Caco-2 (cell line): ENCODE measurements around the gene LRRC42. TPM values are rescaled to one million over a fixed set of nuclear protein-coding genes. Genes with fewer than 3 reads are reported as not detected.

Experiments
- total RNA-seq: library from RNA; stranded (reverse); gene quantifications from 2 replicates; pipeline ENCODE4 v1.2.3, GENCODE V29; 2022

LRRC42 gene
- total RNA-seq, 1 experiment from 2014 or later = 38.9 TPM

Other genes with a start within 250 kb of the LRRC42 start
- gene GLIS1, start 207.2 kb upstream of the LRRC42 start, total RNA-seq = not detected in 2 replicates
- 28.8 and 29.6 TPM in 2 replicates for gene NDC1, start 108.1 kb upstream of the LRRC42 start, total RNA-seq
- gene YIPF1, start 56.6 kb upstream of the LRRC42 start, total RNA-seq = 16.6 and 17.2 TPM in 2 replicates
- gene DIO1, start 52.2 kb upstream of the LRRC42 start, total RNA-seq = 6.8 and 7.1 TPM in 2 replicates
- gene IFT25, start 651 bp upstream of the LRRC42 start, total RNA-seq = 31.7 and 35.1 TPM in 2 replicates
- gene LDLRAD1, start 71.8 kb downstream of the LRRC42 start, total RNA-seq = not detected in 2 replicates
- gene TMEM59, start 106.9 kb downstream of the LRRC42 start, total RNA-seq = 116 TPM in 2 replicates
- 1.9 and 3.2 TPM in 2 replicates for gene TCEANC2, start 107.3 kb downstream of the LRRC42 start, total RNA-seq
- gene CDCP2, start 206.7 kb downstream of the LRRC42 start, total RNA-seq = not detected in 2 replicates